ENCODE measurements around the gene MTUS2. TPM values are rescaled to one million over a fixed set of nuclear protein-coding genes. Genes with fewer than 3 reads are reported as not detected.

MTUS2 gene
- total and polyA plus RNA-seq, 2 of the 8 experiments (the other 6 are each of a cell fraction or from before 2014, with no cell fraction given): 0.18 to 0.80 TPM

- POLR2A ChIA-PET (ENCODE audit: partially characterized antibody): interaction anchor here (0.7 to 1.5 kb wide), 4 partner anchors 9 to 24 kb away, joined by 3 to 4 read pairs (median 4); no protein-coding TSS in a partner anchor
- Histone ChIP-seq H3K27me3 (replicated peaks in 1 of 4; ENCODE audit: control insufficient read depth in 3 of 4, extremely low read depth in 1 of 4, insufficient read depth in 3 of 4, low read length in 3 of 4) (no peaks in the 10 kb centered on the region), H3K4me3 (ENCODE audit: extremely low read depth in 1 of 4, insufficient read depth in 2 of 4, low read depth in 3 of 4, low read length in 4 of 4) (no peak overlapping the region), H3K56ac (replicated peaks; ENCODE audit: insufficient read length, low read depth, low read length) (no peak overlapping the region), H2AFZ (ENCODE audit: low read length) (no peak overlapping the region), H3K27ac (ENCODE audit: low read depth, low read length) (no peak overlapping the region), H3K23me2 (ENCODE audit: low read depth, low read length) (no peaks in the 10 kb centered on the region), H3K4me2 (ENCODE audit: insufficient read depth in 1 of 2, low read depth in 2 of 2, low read length in 2 of 2) (no peak overlapping the region), H3K9me3 (ENCODE audit: insufficient read depth in 2 of 2, low read depth in 1 of 2, low read length in 1 of 2) (no peaks in the 10 kb centered on the region), H3K36me3 (ENCODE audit: control insufficient read depth in 2 of 4, insufficient read depth in 4 of 4, low read length in 3 of 4) (peaks cover 7 to 53% (median 40%) of the 10 kb centered on the region in 4 experiments; a peak in 7 of 8 replicates), H3K18ac (ENCODE audit: extremely low read depth, low read length) (no peak overlapping the region), H2BK5ac (ENCODE audit: low read depth, low read length) (no peak overlapping the region), H4K8ac (ENCODE audit: extremely low read depth, insufficient read depth, low read length) (no peak overlapping the region), H2BK12ac (ENCODE audit: low read depth, low read length) (no peak overlapping the region), H4K20me1 (replicated peaks in 1 of 2; ENCODE audit: control insufficient read depth in 1 of 2, insufficient read depth in 2 of 2, low read length in 2 of 2) (peaks cover 3 to 11% of the 10 kb centered on the region in 2 experiments), H4K91ac (replicated peaks; ENCODE audit: insufficient read length, low read length) (no peak overlapping the region), H3K79me2 (ENCODE audit: control insufficient read depth in 1 of 2, insufficient read depth in 2 of 2, low read length in 2 of 2) (no peaks in the 10 kb centered on the region), H4K5ac (ENCODE audit: insufficient read length, low read depth, low read length) (no peak overlapping the region), H2AK5ac (ENCODE audit: low read depth, low read length) (no peak overlapping the region), H3K4ac (replicated peaks; ENCODE audit: insufficient read length, low read depth, low read length) (no peak overlapping the region), H3K14ac (ENCODE audit: insufficient read length) (no peak overlapping the region), H2BK120ac (replicated peaks; ENCODE audit: low read depth, low read length) (no peak overlapping the region), H3K23ac (ENCODE audit: insufficient read length) (no peak overlapping the region), H2BK20ac (ENCODE audit: low read length) (no peak overlapping the region), H3K79me1 (ENCODE audit: low read depth, low read length) (no peaks in the 10 kb centered on the region; the same call in none of the 2 replicates), H3K4me1 (replicated peaks in 1 of 4; ENCODE audit: control insufficient read depth in 3 of 4, insufficient read depth in 4 of 4, low read length in 3 of 4) (no peaks in the 10 kb centered on the region), H2BK15ac (ENCODE audit: low read length) (no peak overlapping the region), H3K9ac (replicated peaks in 1 of 4; ENCODE audit: extremely low read depth in 1 of 4, low read depth in 3 of 4, low read length in 3 of 4) (no peak overlapping the region)
- 88% methylated on average over 24 of the region's 24 CpGs; no CpG with 5 or more reads in 1 of the 2 experiments for WGBS, 2 experiments (ENCODE audit: extremely low coverage in 1 of 2, insufficient coverage in 1 of 2, insufficient read length in 1 of 2, insufficient replicate concordance in 2 of 2, low coverage in 1 of 2, low lambda C conversion rate in 2 of 2, missing lambda C conversion rate in 1 of 2)
- FAIRE-seq (no peak), DNase-seq (ENCODE audit: low read depth in 1 of 2, low spot score in 2 of 2) (no peak)
- CTCF ChIA-PET (ENCODE audit: partially characterized antibody): interaction anchor here (1.0 to 1.7 kb wide), 4 partner anchors 29 to 201 kb away, joined by 3 to 5 read pairs (median 4); no protein-coding TSS in a partner anchor
- TF ChIP-seq SIN3A (conservative IDR thresholded peaks at IDR 0.05 in 1 of 2, IDR thresholded peaks at IDR 0.05 in 1 of 2; ENCODE audit: low read depth in 1 of 2, low read length in 2 of 2) (no peak), EZH2 (IDR thresholded peaks at IDR 0.05; ENCODE audit: low read depth, low read length, severe bottlenecking) (no peak), ATF2 (IDR thresholded peaks at IDR 0.05; ENCODE audit: low read length) (no peak), JUN (IDR thresholded peaks at IDR 0.05; ENCODE audit: low read depth, low read length) (no peak), NANOG (IDR thresholded peaks at IDR 0.05; ENCODE audit: insufficient read depth, low read depth, low read length, poor library complexity, severe bottlenecking) (no peak), POLR2AphosphoS5 (IDR thresholded peaks at IDR 0.05; ENCODE audit: low read depth, low read length) (no peak), SAP30 (IDR thresholded peaks at IDR 0.05; ENCODE audit: insufficient read depth, insufficient replicate concordance, low read length) (no peak), TCF12 (IDR thresholded peaks at IDR 0.05; ENCODE audit: low read depth, low read length) (no peak), KDM5A (IDR thresholded peaks at IDR 0.05; ENCODE audit: low read length) (no peak)
Observed at GRCh38 chr13:29513002-29513980, 693.2 kb downstream of the MTUS2 start.
